Stromal cell of bone marrow (primary cell): ENCODE data around the gene SYTL3.
"Not testable (repeated sequence)": the region's sequence is repeated elsewhere in the genome, so short reads cannot be mapped to it uniquely, and the experiment has no call there.

Experiments used
- DNase-seq: peaks from one replicate; pipeline ENCODE4 v3.0.0-alpha.2; 2012; ENCODE audit warnings: low read depth

SYTL3 gene

GRCh38 chr6:158621694-158622544, 27.9 kb upstream of the SYTL3 start:
- no peak for DNase-seq

GRCh38 chr6:158622545-158623190, 27.2 kb upstream of the SYTL3 start:
- DNase-seq: no peak

- DNase-seq: no peak
Observed at GRCh38 chr6:158624684-158625682, 24.9 kb upstream of the SYTL3 start.

- no peak for DNase-seq
Observed at GRCh38 chr6:158625881-158626305, 24.0 kb upstream of the SYTL3 start.

GRCh38 chr6:158626360-158627167, 23.3 kb upstream of the SYTL3 start:
- DNase-seq: no peak

- DNase-seq: no peak
Observed at GRCh38 chr6:158627168-158627939, 22.5 kb upstream of the SYTL3 start.

- DNase-seq: no peak
Observed at GRCh38 chr6:158627940-158628211, 22.0 kb upstream of the SYTL3 start.

- no peak for DNase-seq
Observed at GRCh38 chr6:158628542-158628941, 21.3 kb upstream of the SYTL3 start.

- no peak for DNase-seq
Observed at GRCh38 chr6:158629367-158630221, 20.3 kb upstream of the SYTL3 start.

- peak; percentile 67 for DNase-seq
Observed at GRCh38 chr6:158630938-158631616, 18.8 kb upstream of the SYTL3 start.

- DNase-seq: peak; percentile 72
Observed at GRCh38 chr6:158631678-158632537, 17.9 kb upstream of the SYTL3 start.

GRCh38 chr6:158632538-158633119, 17.2 kb upstream of the SYTL3 start:
- not testable (repeated sequence) for DNase-seq

GRCh38 chr6:158633127-158633526, 16.7 kb upstream of the SYTL3 start:
- no peak for DNase-seq

- no peak for DNase-seq
Observed at GRCh38 chr6:158634695-158635426, 15.0 kb upstream of the SYTL3 start.

- no peak for DNase-seq
Observed at GRCh38 chr6:158635427-158636073, 14.3 kb upstream of the SYTL3 start.

- no peak for DNase-seq
Observed at GRCh38 chr6:158636778-158637177, 13.1 kb upstream of the SYTL3 start.
